ENCODE data around the gene SNCB.

Gene SNCB

GRCh38 chr5:176577312-176578176 is 52.8 kb downstream of the SNCB start:
- H3K27me3 Mint-ChIP-seq, result no peaks in the 10 kb centered on the region
- DNase-seq (ENCODE audit: low spot score in 2 of 2), result no peak
- H3K27ac Mint-ChIP-seq (ENCODE audit: low read depth), result no peak overlapping the region
- peaks cover 10% of the 10 kb centered on the region for H3K4me1 Mint-ChIP-seq
- no peak overlapping the region for H3K4me3 Mint-ChIP-seq
- no peaks in the 10 kb centered on the region for H3K9me3 Mint-ChIP-seq
- peaks cover 5% of the 10 kb centered on the region for H3K36me3 Mint-ChIP-seq (ENCODE audit: insufficient read depth)
- ATAC-seq (replicated peaks; ENCODE audit: extremely low read depth, poor library complexity, severe bottlenecking), result no peak

DNA sequence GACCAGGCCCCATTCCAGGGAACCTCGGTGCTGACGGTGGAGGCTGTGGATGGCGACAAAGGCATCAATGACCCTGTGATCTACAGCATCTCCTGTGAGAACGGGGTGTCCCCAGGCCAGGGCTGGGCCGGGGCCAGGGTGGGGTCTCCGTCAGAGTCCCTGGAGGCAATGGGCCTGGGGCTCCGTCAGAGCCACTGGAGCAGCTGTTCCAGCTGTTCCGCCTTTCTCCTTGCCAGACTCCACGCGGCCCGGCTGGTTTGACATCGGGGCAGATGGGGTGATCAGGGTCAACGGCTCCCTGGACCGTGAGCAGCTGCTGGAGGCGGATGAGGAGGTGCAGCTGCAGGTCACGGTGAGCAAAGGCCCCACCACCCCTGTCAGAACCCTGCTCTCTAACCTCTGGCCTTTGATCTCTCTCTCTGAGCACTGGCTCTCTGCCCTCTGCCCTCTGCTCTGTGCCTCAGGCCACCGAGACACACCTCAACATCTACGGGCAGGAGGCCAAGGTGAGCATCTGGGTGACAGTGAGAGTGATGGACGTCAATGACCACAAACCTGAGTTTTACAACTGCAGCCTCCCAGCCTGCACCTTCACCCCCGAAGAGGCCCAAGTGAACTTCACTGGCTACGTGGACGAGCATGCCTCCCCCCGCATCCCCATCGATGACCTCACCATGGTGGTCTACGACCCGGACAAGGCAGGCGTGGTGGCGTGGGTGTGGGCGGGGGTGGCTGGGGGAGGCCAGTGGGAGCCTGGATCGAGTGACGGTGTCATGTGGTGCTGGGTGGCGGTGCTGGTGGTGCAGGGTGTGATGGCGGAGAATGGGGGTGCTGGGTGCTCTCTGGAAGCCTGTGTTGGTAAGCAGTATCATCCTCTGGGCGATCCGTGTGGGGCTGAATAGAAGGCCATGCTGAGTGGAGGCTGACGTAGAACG is 54.6 kb downstream of the SNCB start:
- no peak for DNase-seq (ENCODE audit: low spot score in 2 of 2)
- no peak overlapping the region for H3K4me3 Mint-ChIP-seq
- ATAC-seq (replicated peaks; ENCODE audit: extremely low read depth, poor library complexity, severe bottlenecking), result no peak
- H3K27ac Mint-ChIP-seq (ENCODE audit: low read depth), result no peak overlapping the region
- H3K36me3 Mint-ChIP-seq (ENCODE audit: insufficient read depth), result peaks cover 5% of the 10 kb centered on the region
- H3K9me3 Mint-ChIP-seq, result no peaks in the 10 kb centered on the region
- H3K27me3 Mint-ChIP-seq, result peaks cover 9% of the 10 kb centered on the region
- H3K4me1 Mint-ChIP-seq, result peaks cover 10% of the 10 kb centered on the region

DNA sequence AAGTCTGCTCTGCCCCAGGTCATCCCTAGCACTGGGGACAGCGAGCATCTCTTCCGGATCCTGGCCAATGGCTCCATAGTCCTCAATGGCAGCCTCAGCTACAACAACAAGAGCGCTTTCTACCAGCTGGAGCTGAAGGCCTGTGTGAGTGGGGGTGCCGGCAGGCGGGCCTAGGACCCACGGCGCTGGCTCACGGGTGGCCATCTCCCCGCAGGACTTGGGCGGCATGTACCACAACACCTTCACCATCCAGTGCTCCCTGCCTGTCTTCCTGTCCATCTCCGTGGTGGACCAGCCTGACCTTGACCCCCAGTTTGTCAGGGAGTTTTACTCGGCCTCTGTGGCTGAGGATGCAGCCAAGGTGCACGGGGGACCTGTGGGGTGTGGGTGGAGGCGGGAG is 55.3 kb downstream of the SNCB start:
- Mint-ChIP-seq H3K9me3 (no peaks in the 10 kb centered on the region), H3K27me3 (peaks cover 9% of the 10 kb centered on the region), H3K4me1 (peaks cover 10% of the 10 kb centered on the region), H3K27ac (ENCODE audit: low read depth) (no peak overlapping the region), H3K4me3 (no peak overlapping the region), H3K36me3 (ENCODE audit: insufficient read depth) (peaks cover 4% of the 10 kb centered on the region)
- DNase-seq (ENCODE audit: low spot score in 2 of 2) (no peak), ATAC-seq (replicated peaks; ENCODE audit: extremely low read depth, poor library complexity, severe bottlenecking) (no peak)

GRCh38 chr5:176574297-176574591 is 56.1 kb downstream of the SNCB start:
- Mint-ChIP-seq H3K4me3 (no peak overlapping the region), H3K27me3 (peaks cover 9% of the 10 kb centered on the region), H3K9me3 (no peaks in the 10 kb centered on the region), H3K36me3 (ENCODE audit: insufficient read depth) (peaks cover 4% of the 10 kb centered on the region), H3K27ac (ENCODE audit: low read depth) (no peak overlapping the region), H3K4me1 (peaks cover 10% of the 10 kb centered on the region)
- DNase-seq (ENCODE audit: low spot score in 2 of 2) (no peak), ATAC-seq (replicated peaks; ENCODE audit: extremely low read depth, poor library complexity, severe bottlenecking) (no peak)

DNA sequence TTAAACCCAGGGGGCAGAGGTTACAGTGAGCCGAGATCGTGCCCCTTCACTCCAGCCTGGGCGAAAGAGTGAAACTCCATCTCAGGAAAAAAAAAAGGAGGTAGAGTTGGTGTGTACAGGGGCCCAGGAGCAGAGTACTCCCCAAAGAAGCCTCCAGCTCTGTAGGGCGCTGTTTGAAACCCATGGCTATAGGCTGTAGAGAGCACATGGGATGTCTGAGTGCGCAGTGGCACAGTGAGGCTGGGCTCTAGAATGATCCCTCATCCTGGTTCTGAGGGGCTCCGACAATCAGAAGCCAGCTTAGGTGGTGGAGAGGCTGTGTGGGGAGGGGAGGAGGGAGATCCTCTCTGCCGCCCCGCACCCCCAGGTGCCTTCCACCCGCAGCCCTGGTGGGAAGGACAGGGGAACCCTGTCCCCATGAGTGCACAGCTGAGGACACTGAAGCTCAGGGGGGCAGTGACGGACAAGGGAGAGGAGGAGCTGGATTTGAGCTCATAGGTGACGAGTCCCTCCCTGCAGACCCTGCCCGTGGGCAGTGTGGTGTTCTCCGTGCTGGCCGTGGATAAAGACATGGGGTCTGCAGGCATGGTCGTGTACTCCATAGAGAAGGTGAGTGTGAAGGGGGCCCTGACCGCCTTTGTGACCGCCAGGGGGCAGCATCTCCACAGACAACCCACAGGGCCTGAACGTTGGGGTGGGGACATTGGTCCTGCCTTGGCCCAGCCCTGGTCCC is 56.6 kb downstream of the SNCB start:
- DNase-seq (ENCODE audit: low spot score in 2 of 2) (peak; percentile 57 to 81), ATAC-seq (replicated peaks; ENCODE audit: extremely low read depth, poor library complexity, severe bottlenecking) (peak; percentile 77)
- H3K9me3 Mint-ChIP-seq, result no peaks in the 10 kb centered on the region
- peaks cover 4% of the 10 kb centered on the region for H3K36me3 Mint-ChIP-seq (ENCODE audit: insufficient read depth)
- peaks cover 10% of the 10 kb centered on the region for H3K4me1 Mint-ChIP-seq
- no peak overlapping the region for H3K4me3 Mint-ChIP-seq
- H3K27ac Mint-ChIP-seq (ENCODE audit: low read depth), result no peak overlapping the region
- peaks cover 9% of the 10 kb centered on the region for H3K27me3 Mint-ChIP-seq
